ENCODE measurements around the gene GPR107. TPM values are rescaled to one million over a fixed set of nuclear protein-coding genes. Genes with fewer than 3 reads are reported as not detected.

Gene GPR107
- total and polyA plus RNA-seq, 8 donors: 3.4 to 37.8 (median 13.2) TPM

DNA sequence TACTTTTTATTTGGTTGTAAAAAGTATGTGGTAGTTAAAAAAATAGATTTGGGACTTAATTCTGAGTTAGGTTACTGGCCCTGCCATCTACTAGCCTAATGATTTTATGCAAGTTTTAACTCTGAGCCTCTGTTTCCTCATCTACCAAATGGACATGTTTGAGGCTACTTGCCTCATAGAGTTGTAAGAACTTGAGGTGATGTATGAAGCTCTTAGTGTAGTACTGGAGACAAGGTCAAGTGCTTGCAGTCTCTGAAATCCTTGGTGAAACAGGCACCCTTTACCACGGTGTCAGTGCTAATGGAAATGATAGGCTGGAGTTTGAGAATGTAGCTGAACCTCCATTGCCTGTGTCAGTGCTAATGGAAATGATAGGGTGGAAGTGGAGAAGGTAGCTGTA, 15.3 kb downstream of the GPR107 start:
- H3K9me3 ChIP-seq: no peaks in the 10 kb centered on the region
- TF ChIP-seq POLR2AphosphoS5 (IDR thresholded peaks at IDR 0.05) (no peak), EP300 (IDR thresholded peaks at IDR 0.05) (no peak), POLR2A (IDR thresholded peaks at IDR 0.05) (no peak)
- TF ChIP-seq, protein P1, sequence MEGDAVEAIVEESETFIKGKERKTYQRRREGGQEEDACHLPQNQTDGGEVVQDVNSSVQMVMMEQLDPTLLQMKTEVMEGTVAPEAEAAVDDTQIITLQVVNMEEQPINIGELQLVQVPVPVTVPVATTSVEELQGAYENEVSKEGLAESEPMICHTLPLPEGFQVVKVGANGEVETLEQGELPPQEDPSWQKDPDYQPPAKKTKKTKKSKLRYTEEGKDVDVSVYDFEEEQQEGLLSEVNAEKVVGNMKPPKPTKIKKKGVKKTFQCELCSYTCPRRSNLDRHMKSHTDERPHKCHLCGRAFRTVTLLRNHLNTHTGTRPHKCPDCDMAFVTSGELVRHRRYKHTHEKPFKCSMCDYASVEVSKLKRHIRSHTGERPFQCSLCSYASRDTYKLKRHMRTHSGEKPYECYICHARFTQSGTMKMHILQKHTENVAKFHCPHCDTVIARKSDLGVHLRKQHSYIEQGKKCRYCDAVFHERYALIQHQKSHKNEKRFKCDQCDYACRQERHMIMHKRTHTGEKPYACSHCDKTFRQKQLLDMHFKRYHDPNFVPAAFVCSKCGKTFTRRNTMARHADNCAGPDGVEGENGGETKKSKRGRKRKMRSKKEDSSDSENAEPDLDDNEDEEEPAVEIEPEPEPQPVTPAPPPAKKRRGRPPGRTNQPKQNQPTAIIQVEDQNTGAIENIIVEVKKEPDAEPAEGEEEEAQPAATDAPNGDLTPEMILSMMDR (IDR thresholded peaks at IDR 0.05): no peak
- peaks cover 0 to 10% (median 0%) of the 10 kb centered on the region in 4 donors for H3K36me3 ChIP-seq
- no peak overlapping the region for H3K4me3 ChIP-seq
- no peaks in the 10 kb centered on the region for H3K27me3 ChIP-seq
- no peak for DNase-seq
- intact Hi-C loops (cut with DNase I; ENCODE audit: low total_unique reads): no loop called here
- peaks cover 12 to 46% (median 24%) of the 10 kb centered on the region in 4 donors for H3K4me1 ChIP-seq
- peak overlapping the region in 3 of 5 donors; percentile 38 to 57 (median 52) for H3K27ac ChIP-seq
- WGBS, 5 donors: 82 to 100% (median 87%) methylated on average over 1 of the region's 1 CpG

DNA sequence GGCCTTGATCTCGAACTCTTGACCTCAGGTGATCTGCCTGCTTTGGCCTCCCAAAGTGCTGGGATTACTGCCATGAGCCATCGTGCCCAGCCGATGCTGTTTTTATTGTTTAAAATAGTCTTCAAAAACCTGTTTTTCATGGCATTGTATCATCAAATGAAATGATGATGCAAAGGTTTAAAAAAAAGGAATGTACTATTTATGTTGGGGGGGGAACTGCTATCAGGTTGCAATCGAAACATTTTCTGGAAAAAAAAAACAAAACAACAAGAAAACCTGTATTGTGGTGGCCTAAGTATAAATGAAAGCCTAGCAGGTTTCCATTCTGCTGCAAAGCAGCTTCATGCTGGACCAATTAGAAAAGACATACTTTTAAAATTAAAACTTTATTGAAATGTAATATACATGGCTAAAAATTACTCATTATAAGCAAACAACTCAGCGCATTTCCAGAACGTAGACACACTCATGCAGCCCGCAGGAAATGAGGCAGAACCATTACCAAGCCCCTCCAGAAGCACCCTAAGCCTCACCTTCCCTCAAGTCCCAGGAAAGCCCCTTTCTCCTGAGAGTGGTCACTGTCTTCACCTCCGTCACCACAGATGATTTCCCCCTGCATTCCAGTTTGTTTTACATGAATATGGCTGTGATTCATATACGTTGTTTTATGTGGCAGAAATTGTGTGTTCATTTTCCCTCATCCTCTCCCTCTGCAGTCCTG, 19.0 kb downstream of the GPR107 start:
- 72 to 79% (median 77%) methylated on average over 9 of the region's 9 CpGs for WGBS, 5 donors
- H3K27ac ChIP-seq: peak overlapping the region in 2 of 5 donors; percentile 63 to 75

DNA sequence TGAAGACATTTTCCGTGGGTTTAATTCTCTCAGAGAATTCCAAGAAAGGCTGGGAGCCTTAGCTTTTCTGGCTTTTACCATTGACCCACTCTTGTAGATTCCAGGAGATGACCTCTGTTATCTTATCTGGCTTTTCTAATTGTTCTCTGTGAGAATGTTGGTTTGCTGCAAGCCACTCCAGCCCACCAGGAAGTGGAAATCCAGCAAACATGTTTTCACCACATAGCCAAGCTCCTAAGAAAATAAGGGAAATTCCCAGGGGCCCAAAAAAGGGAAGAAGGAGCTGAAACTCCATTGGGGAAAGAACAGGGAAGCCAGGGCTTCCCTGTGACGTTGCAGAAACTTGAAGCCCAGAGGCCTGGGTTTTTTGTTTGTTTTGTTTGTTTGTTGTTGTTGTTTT, 19.7 kb downstream of the GPR107 start:
- WGBS, 5 donors: 20 to 39% (median 30%) methylated on average over 2 of the region's 2 CpGs
- H3K36me3 ChIP-seq: peaks cover 24 to 31% (median 29%) of the 10 kb centered on the region in 4 donors
- TF ChIP-seq EP300 (IDR thresholded peaks at IDR 0.05) (no peak), POLR2AphosphoS5 (IDR thresholded peaks at IDR 0.05) (no peak), POLR2A (IDR thresholded peaks at IDR 0.05) (no peak)
- TF ChIP-seq, protein P1 (IDR thresholded peaks at IDR 0.05): no peak
- peak in 1 of 2 donors; percentile 76 for DNase-seq
- H3K9me3 ChIP-seq: no peaks in the 10 kb centered on the region
- no peak overlapping the region for H3K4me3 ChIP-seq
- intact Hi-C loops (cut with DNase I; ENCODE audit: low total_unique reads): no loop called here
- H3K4me1 ChIP-seq: peaks cover 18 to 48% (median 29%) of the 10 kb centered on the region in 4 donors
- no peaks in the 10 kb centered on the region for H3K27me3 ChIP-seq
- H3K27ac ChIP-seq: peak overlapping the region in 3 of 5 donors; percentile 48 to 75 (median 63)

More for the DNA sequence above, 19.0 kb downstream of the GPR107 start:
- Histone ChIP-seq H3K9me3 (no peaks in the 10 kb centered on the region), H3K27me3 (no peaks in the 10 kb centered on the region), H3K36me3 (peaks cover 18 to 24% (median 22%) of the 10 kb centered on the region in 4 donors), H3K4me1 (peaks cover 18 to 55% (median 29%) of the 10 kb centered on the region in 4 donors), H3K4me3 (no peak overlapping the region)
- intact Hi-C loops (cut with DNase I; ENCODE audit: low total_unique reads): no loop called here
- no peak for DNase-seq
- TF ChIP-seq, protein P1 (IDR thresholded peaks at IDR 0.05): no peak
- TF ChIP-seq EP300 (IDR thresholded peaks at IDR 0.05) (no peak), POLR2AphosphoS5 (IDR thresholded peaks at IDR 0.05) (no peak), POLR2A (IDR thresholded peaks at IDR 0.05) (no peak)

DNA sequence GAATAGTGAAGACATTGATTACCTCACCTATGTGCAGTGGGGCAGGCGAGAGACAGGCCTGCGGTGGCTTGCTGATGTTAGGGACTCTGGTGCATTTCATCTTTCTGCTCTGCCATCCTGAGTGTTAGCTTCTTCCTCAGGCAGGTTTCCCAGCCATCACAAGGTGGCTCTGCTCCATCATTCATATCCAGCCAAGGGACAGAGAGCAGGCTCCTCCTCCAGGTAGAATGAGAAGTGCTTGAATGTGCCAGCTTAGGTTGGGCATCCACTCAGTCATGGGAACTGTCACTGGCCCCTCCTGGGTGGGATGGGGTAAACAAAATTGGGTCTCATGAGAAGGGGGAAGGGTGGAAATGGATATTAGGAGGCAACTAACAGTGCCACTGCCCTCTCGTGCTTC, 24.8 kb downstream of the GPR107 start:
- no peak for DNase-seq
- no peaks in the 10 kb centered on the region for H3K27me3 ChIP-seq
- intact Hi-C loops (cut with DNase I; ENCODE audit: low total_unique reads): no loop called here
- H3K27ac ChIP-seq: no peak overlapping the region
- 93 to 97% (median 95%) methylated on average over 3 of the region's 3 CpGs for WGBS, 5 donors
- no peaks in the 10 kb centered on the region for H3K9me3 ChIP-seq
- no peak for TF ChIP-seq EP300 (IDR thresholded peaks at IDR 0.05)
- TF ChIP-seq, protein P1 (IDR thresholded peaks at IDR 0.05): no peak
- TF ChIP-seq POLR2AphosphoS5 (IDR thresholded peaks at IDR 0.05): no peak
- TF ChIP-seq POLR2A (IDR thresholded peaks at IDR 0.05): no peak
- peaks cover 55 to 83% (median 79%) of the 10 kb centered on the region in 4 donors for H3K36me3 ChIP-seq
- H3K4me1 ChIP-seq: peaks cover 7 to 21% (median 13%) of the 10 kb centered on the region in 4 donors
- H3K4me3 ChIP-seq: no peak overlapping the region

Data from stomach (tissue), 9 donors.